HepG2 (cell line): ENCODE results near the gene ZNF322. TPM values are rescaled to one million over a fixed set of nuclear protein-coding genes. Genes with fewer than 3 reads are reported as not detected.

ENCODE experiments used
- ATAC-seq: fragments of 200-7000 bp; cut with Tn5 transposase; 3 replicates; pipeline ENCODE4 v1.9.1; 2020; ENCODE audit warnings: mild to moderate bottlenecking, moderate library complexity
- BruUV-seq: library from RNA; stranded (reverse); fragments of 400-500 nt; replicated peaks from 2 replicates; lab custom pipeline; 2021; lab: Mats Ljungman, UMichigan
- CTCF ChIA-PET: fragments of 300-600 bp; formaldehyde crosslinking; extraction: SDS; loops from one replicate; lab custom pipeline; 2021; ENCODE audit warnings: low total read pairs, inconsistent platforms, low intra/inter-chr PET ratio; lab: Yijun Ruan, JAX
- POLR2A ChIA-PET: fragments of 350-600 bp; sonication (Branson Sonifier 250); formaldehyde crosslinking; loops from one replicate; lab custom pipeline; 2020; ENCODE audit warnings: antibody characterized with exemption, inconsistent platforms; lab: Yijun Ruan, JAX
- DNase-seq: peaks from one replicate; pipeline ENCODE4 v3.0.0-alpha.2; 2015; ENCODE audit warnings: low spot score
- FAIRE-seq: peaks from 3 replicates; lab custom pipeline; 2011; peaks lifted over from hg19 to GRCh38; lab: Jason Lieb, UNC
- H2AFZ ChIP-seq: one replicate; pipeline ENCODE4 v1.6.1; 2011; ENCODE audit warnings: low read length, inconsistent platforms
- H3K27ac ChIP-seq: fragments of 300-600 bp; 3 replicates; pipeline ENCODE4 v1.8.0; 2011; ENCODE audit warnings: mixed run types, mild to moderate bottlenecking, mixed read lengths, low read length, inconsistent platforms; ENCODE audit not compliant: insufficient read depth; ENCODE audit errors: extremely low read length
- H3K27me3 ChIP-seq, 2 experiments: fragments of 200-600 bp in 1 of 2; 2 replicates in 1 of 2; 3 replicates in 1 of 2; pipeline versions ENCODE4 v1.6.0 to v1.8.0; 2011; ENCODE audit warnings: low read length in 2 of 2, mild to moderate bottlenecking in 2 of 2, moderate library complexity in 2 of 2, inconsistent platforms in 1 of 2; ENCODE audit not compliant: insufficient read depth in 2 of 2, control insufficient read depth in 1 of 2
- H3K36me3 ChIP-seq, 2 experiments: fragments of 200-600 bp in 1 of 2; replicated peaks in 1 of 2; 2 replicates in 1 of 2; 3 replicates in 1 of 2; pipeline versions ENCODE4 v1.5.1 to v1.8.0; 2011; ENCODE audit warnings: low read length in 2 of 2, inconsistent platforms in 1 of 2; ENCODE audit not compliant: insufficient read depth in 2 of 2, control insufficient read depth in 1 of 2
- H3K4me1 ChIP-seq: 2 replicates; pipeline ENCODE4 v1.5.1; 2012; ENCODE audit warnings: low read length, inconsistent platforms; ENCODE audit not compliant: insufficient read depth
- H3K4me2 ChIP-seq: 2 replicates; pipeline ENCODE4 v1.6.0; 2011; ENCODE audit warnings: low read depth, low read length, inconsistent platforms
- H3K4me3 ChIP-seq, 3 experiments: fragments of 200-600 bp in 1 of 3; sonication (generic), shearing (Covaris generic) in 1 of 3; replicated peaks in 1 of 3; 2 replicates each; pipeline ENCODE4 v1.5.1; 2011 to 2016; ENCODE audit warnings: low read length in 3 of 3, inconsistent platforms in 2 of 3, low read depth in 2 of 3, mild to moderate bottlenecking in 2 of 3, control low read depth in 1 of 3, mixed read lengths in 1 of 3; ENCODE audit not compliant: insufficient read depth in 1 of 3
- H3K79me2 ChIP-seq: one replicate; pipeline ENCODE4 v1.6.1; 2011; ENCODE audit warnings: low read length, inconsistent platforms; ENCODE audit not compliant: insufficient read depth
- H3K9ac ChIP-seq: 2 replicates; pipeline ENCODE4 v1.6.0; 2011; ENCODE audit warnings: mild to moderate bottlenecking, low read depth, low read length, inconsistent platforms; ENCODE audit not compliant: insufficient read depth
- H3K9me3 ChIP-seq: 2 replicates; pipeline ENCODE4 v1.5.1; 2012; ENCODE audit warnings: mild to moderate bottlenecking, low read length
- H4K20me1 ChIP-seq: 2 replicates; pipeline ENCODE4 v1.6.0; 2011; ENCODE audit warnings: inconsistent platforms, mild to moderate bottlenecking, low read length, moderate library complexity; ENCODE audit not compliant: insufficient read depth
- ARID5B ChIP-seq: IDR thresholded peaks from 2 replicates; pipeline ENCODE4 v1.4.0; 2020; ENCODE audit warnings: mild to moderate bottlenecking, missing genetic modification reagents
- HINFP ChIP-seq: sonication (generic); formaldehyde crosslinking; IDR thresholded peaks from 2 replicates; pipeline ENCODE4 v1.4.0; 2020; ENCODE audit warnings: low read depth, mild to moderate bottlenecking, missing genetic modification reagents
- IRF2 ChIP-seq: IDR thresholded peaks from 2 replicates; pipeline ENCODE4 v1.6.1; 2018; ENCODE audit warnings: missing genetic modification reagents, missing compliant biosample characterization
- KDM2A ChIP-seq: sonication (generic); formaldehyde crosslinking; IDR thresholded peaks from 2 replicates; pipeline ENCODE4 v1.4.0; 2020; ENCODE audit warnings: low read depth, missing genetic modification reagents, borderline replicate concordance
- NCOA2 ChIP-seq: sonication (generic); formaldehyde crosslinking; IDR thresholded peaks from 2 replicates; pipeline ENCODE4 v1.8.0; 2022; ENCODE audit warnings: inconsistent platforms
- PHB2 ChIP-seq: fragments of 450-650 bp; IDR thresholded peaks from 2 replicates; pipeline ENCODE4 v1.6.1; 2018; ENCODE audit not compliant: partially characterized antibody
- SATB2 ChIP-seq: sonication (generic); formaldehyde crosslinking; IDR thresholded peaks from 2 replicates; pipeline ENCODE4 v1.5.0; 2020; ENCODE audit warnings: missing genetic modification reagents
- ZBED4 ChIP-seq: sonication (generic); formaldehyde crosslinking; IDR thresholded peaks from 2 replicates; pipeline ENCODE4 v1.4.0; 2020; ENCODE audit warnings: missing genetic modification reagents, borderline replicate concordance
- ZFY ChIP-seq: sonication (generic); formaldehyde crosslinking; IDR thresholded peaks from 2 replicates; pipeline ENCODE4 v1.4.0; 2020; ENCODE audit warnings: missing genetic modification reagents
- ZNF225 ChIP-seq: sonication (generic); formaldehyde crosslinking; IDR thresholded peaks from 2 replicates; pipeline ENCODE4 v1.4.0; 2020; ENCODE audit warnings: mild to moderate bottlenecking, missing genetic modification reagents
- ZNF343 ChIP-seq: sonication (generic); formaldehyde crosslinking; IDR thresholded peaks from 2 replicates; pipeline ENCODE4 v1.4.0; 2020; ENCODE audit warnings: mild to moderate bottlenecking, missing genetic modification reagents
- ZNF652 ChIP-seq: IDR thresholded peaks from 2 replicates; pipeline ENCODE4 v1.6.1; 2016; ENCODE audit warnings: low read depth, borderline replicate concordance
- ZNF674 ChIP-seq: sonication (generic); formaldehyde crosslinking; IDR thresholded peaks from 2 replicates; pipeline ENCODE4 v1.5.0; 2020; ENCODE audit warnings: low read depth, mild to moderate bottlenecking, missing genetic modification reagents
- ZSCAN20 ChIP-seq: sonication (generic); formaldehyde crosslinking; IDR thresholded peaks from 2 replicates; pipeline ENCODE4 v1.4.0; 2020; ENCODE audit warnings: missing genetic modification reagents, mild to moderate bottlenecking, borderline replicate concordance
- WGBS: methylation state at CpG from one replicate; pipeline ENCODE4 v1.1.6; 2017; ENCODE audit warnings: low lambda C conversion rate; 5-methylcytosine and 5-hydroxymethylcytosine counted together
- in situ Hi-C: cut with HindIII; loops from 2 replicates; pipeline ENCODE4 v1.10.0; 2017; ENCODE audit warnings: low pct_unique_long_range_greater_than_20kb; ENCODE audit not compliant: extremely low pct_ligation_motif_present
- intact Hi-C: fragments of 100-400 bp; cut with micrococcal nuclease; formaldehyde crosslinking; loops from one replicate; pipeline ENCODE4 v1.10.0; 2022; ENCODE audit not compliant: unreplicated experiment
- polyA plus RNA-seq, 8 experiments: library from polyadenylated mRNA; depleted of rRNA in 3 of 8; stranded (reverse) in 7 of 8; unstranded in 1 of 8; fragments of >200 nt; fragmentation: Illumina TruSeq in 4 of 8; extraction: Trizol in 4 of 8; gene quantifications; 2 replicates each; pipeline versions ENCODE4 v1.2.1 to v1.2.3, GENCODE V29; 2011 to 2016; ENCODE audit warnings: low read depth in 4 of 8, missing spikeins in 1 of 8, mixed read lengths in 1 of 8; ENCODE audit not compliant: insufficient read depth in 1 of 8
- total RNA-seq, 5 experiments: library from RNA; depleted of rRNA; stranded (reverse); fragments of >200 nt; fragmentation: Illumina TruSeq; extraction: Trizol; gene quantifications; 2 replicates each; pipeline ENCODE4 v1.2.3, GENCODE V29; 2016; ENCODE audit warnings: low read depth in 1 of 5

ZNF322 gene
- total and polyA plus RNA-seq, 2 of the 13 experiments (the other 11 are each of a cell fraction or from before 2014, with no cell fraction given), result 8.3 to 22.8 TPM

- no peaks in the 10 kb centered on the region for H3K36me3 ChIP-seq
- in situ Hi-C loops, result no loop called here
- peak overlapping the region; percentile 29 for H3K9ac ChIP-seq
- peak overlapping the region; percentile 45 to 59 (median 57) for H3K4me3 ChIP-seq
- H4K20me1 ChIP-seq, result no peaks in the 10 kb centered on the region
- DNase-seq (peak; percentile 72), FAIRE-seq (peak; percentile 77), ATAC-seq (peak; percentile 95)
- peak overlapping the region; percentile 48 for H2AFZ ChIP-seq
- peaks cover 5% of the 10 kb centered on the region; the same call in 1 of the 2 replicates for H3K4me1 ChIP-seq
- CTCF ChIA-PET, result interaction anchor here (4.8 kb wide), 1 partner anchor 471 kb away, joined by 66 read pairs; no protein-coding TSS in a partner anchor
- H3K27me3 ChIP-seq, result peaks cover 0 to 6% of the 10 kb centered on the region in 2 experiments; a peak in 1 of 5 replicates
- H3K79me2 ChIP-seq, result no peaks in the 10 kb centered on the region
- POLR2A ChIA-PET, result no interaction called here
- H3K9me3 ChIP-seq, result no peaks in the 10 kb centered on the region
- intact Hi-C loops, result loop anchor here (1.0 to 2.0 kb wide), 2 partner anchors 51 to 472 kb away; partner anchors contain the start of gene ZNF322
- 9% methylated on average over 7 of the region's 7 CpGs for whole genome bisulfite sequencing
- H3K27ac ChIP-seq, result no peak overlapping the region
- no TSS peak for BruUV-seq
- H3K4me2 ChIP-seq, result peak overlapping the region; percentile 91
- TF ChIP-seq ZBED4 (CRISPR knock-in tag) (peak; percentile 56; the same call in 1 of the 2 replicates), ZSCAN20 (CRISPR knock-in tag) (no peak), ZNF674 (no peak), NCOA2 (CRISPR knock-in tag) (no peak), SATB2 (CRISPR knock-in tag) (no peak), ZNF652 (CRISPR knock-in tag) (no peak), ARID5B (0 out of 2 replicates have a peak, but pooled peaks have one; percentile 15), HINFP (CRISPR knock-in tag) (no peak), IRF2 (CRISPR knock-in tag) (peak; percentile 71), ZNF225 (CRISPR knock-in tag) (no peak), ZNF343 (CRISPR knock-in tag) (no peak), ZFY (CRISPR knock-in tag) (0 out of 2 replicates have a peak, but pooled peaks have one; percentile 20), KDM2A (CRISPR knock-in tag) (0 out of 2 replicates have a peak, but pooled peaks have one; percentile 24), PHB2 (no peak)
Measured at GRCh38 chr6:26607434-26608230, 51.9 kb downstream of the ZNF322 start.
